Measurements from ENCODE around the gene THPO.

Gene THPO

GRCh38 chr3:184377882-184378445 is at the start of gene THPO:
Gene THPO, minus strand, starts transcription at chr3:184378207. Its CDS starts 1,948 bp downstream, at chr3:184376259.
- DNase-seq = no peak

GRCh38 chr3:184426691-184427141 is 48.7 kb upstream of the THPO start:
- DNase-seq = no peak

- no peak for DNase-seq
These were observed 45.6 kb upstream of the THPO start for GRCh38 chr3:184423561-184423960.

DNA sequence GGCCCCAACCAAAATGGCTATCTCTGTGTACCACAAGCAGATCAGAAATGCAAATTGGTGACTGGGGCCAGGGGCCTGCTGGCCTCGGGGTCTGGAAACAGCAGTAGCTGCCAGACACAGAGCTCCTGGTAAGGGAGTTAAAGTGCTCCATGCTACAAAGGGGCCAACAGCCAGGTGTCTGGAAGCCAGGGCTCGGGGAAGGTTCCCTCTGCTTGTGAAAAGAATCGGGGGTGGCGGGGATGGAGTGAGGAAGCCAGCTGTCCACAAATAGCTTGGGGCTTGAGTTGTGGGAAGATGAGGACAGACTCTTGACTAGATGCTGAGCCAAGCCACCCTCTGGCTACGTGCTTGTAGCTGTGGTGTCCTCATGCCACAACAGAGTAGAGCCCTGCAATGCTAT is 41.2 kb upstream of the THPO start:
- no peak for DNase-seq

GRCh38 chr3:184417619-184418327 is 39.8 kb upstream of the THPO start:
- peak in 1 of 2 experiments; percentile 60 for DNase-seq

DNA sequence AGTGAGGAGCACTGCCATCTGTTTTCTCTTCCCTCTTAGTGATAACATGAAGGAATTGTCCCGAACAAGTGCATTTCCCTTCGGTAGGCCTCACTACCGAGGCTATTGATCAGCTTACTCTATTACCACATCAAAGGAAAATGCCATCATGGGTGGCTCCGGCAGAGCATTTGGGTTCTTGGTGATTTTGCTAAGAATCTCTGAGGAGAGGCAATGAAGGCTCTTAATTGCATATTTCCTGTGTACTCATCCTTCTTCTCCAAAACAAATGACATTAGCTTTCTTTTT is 37.1 kb upstream of the THPO start:
- no peak for DNase-seq

- no peak for DNase-seq
These were observed 36.6 kb upstream of the THPO start for GRCh38 chr3:184414418-184415202.

- no peak for DNase-seq
These were observed 32.0 kb upstream of the THPO start for GRCh38 chr3:184409946-184410500.

GRCh38 chr3:184409331-184409926 is 31.4 kb upstream of the THPO start:
- DNase-seq = no peak

GRCh38 chr3:184405075-184406030 is 27.3 kb upstream of the THPO start:
- no peak for DNase-seq

- DNase-seq = no peak
These were observed 21.4 kb upstream of the THPO start for GRCh38 chr3:184399410-184399809.

- no peak for DNase-seq
These were observed 17.3 kb upstream of the THPO start for GRCh38 chr3:184395320-184395660.

GRCh38 chr3:184391266-184391665 is 13.3 kb upstream of the THPO start:
- no peak for DNase-seq

DNA sequence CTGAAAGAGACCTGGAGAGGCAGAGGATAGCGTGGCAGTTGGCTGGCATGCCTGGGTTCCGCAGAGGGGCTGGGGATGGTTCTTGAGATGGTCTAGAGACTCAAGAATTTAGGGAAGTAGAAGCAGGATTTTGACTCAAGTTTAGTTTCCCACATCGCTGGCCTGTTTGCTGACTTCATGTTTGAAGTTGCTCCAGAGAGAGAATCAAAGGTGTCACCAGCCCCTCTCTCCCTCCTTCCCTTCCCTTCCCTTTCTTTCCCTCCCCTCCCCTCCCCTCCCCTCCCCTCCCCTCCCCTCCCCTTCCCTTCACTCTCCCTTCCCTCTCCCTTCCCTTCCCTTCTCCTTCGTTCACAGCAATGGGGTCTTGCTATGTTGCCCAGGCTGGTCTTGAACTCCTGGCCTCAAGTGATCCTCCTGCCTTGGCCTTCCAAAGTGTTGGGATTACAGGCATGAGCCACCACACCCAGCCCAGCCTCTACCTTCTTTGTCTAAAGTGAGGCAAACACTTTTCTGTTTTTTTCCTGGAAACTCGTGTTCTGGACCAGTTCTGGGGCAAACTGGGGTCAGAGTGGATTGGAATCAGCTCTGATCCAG is 12.0 kb upstream of the THPO start:
- DNase-seq = no peak

DNA sequence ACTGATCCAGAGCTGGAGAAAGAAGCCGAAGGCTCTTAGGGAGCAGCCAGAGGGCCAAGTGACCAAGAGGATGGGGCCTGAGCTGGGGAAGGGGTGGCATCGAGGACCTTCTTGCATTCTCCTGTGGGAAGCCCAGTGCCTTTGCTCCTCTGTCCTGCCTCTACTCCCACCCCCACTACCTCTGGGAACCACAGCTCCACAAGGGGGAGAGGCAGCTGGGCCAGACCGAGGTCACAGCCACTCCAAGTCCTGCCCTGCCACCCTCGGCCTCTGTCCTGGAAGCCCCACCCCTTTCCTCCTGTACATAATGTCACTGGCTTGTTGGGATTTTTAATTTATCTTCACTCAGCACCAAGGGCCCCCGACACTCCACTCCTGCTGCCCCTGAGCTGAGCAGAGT is 11.4 kb upstream of the THPO start:
- DNase-seq = no peak

GRCh38 chr3:184388936-184389230 is 10.9 kb upstream of the THPO start:
- DNase-seq = no peak

- DNase-seq = no peak
These were observed 10.3 kb upstream of the THPO start for GRCh38 chr3:184388164-184388935.

GRCh38 chr3:184387174-184387714 is 9.2 kb upstream of the THPO start:
- DNase-seq = no peak

GRCh38 chr3:184386047-184386806 is 8.2 kb upstream of the THPO start:
- no peak for DNase-seq

- no peak for DNase-seq
These were observed 6.9 kb upstream of the THPO start for GRCh38 chr3:184384856-184385422.
